Gastrocnemius medialis (tissue), 4 donors: ENCODE results near the gene CMTM1. TPM values are rescaled to one million over a fixed set of nuclear protein-coding genes. Genes with fewer than 3 reads are reported as not detected.

ENCODE experiments used
- ATAC-seq, 2 donors: fragments of 150-250 bp; one replicate each; pipeline ENCODE4 v1.9.1; 2016
- DNase-seq, 2 donors: peaks; one replicate each; pipeline ENCODE4 v3.0.0-alpha.2; 2019
- H3K27ac ChIP-seq, 4 donors: fragments of 200-600 bp; sonication (generic); 1 replicate in 1 of 4; 2 replicates in 3 of 4; pipeline ENCODE4 v1.5.1; 2016 to 2018; ENCODE audit warnings: mild to moderate bottlenecking in 2 of 4, moderate library complexity in 1 of 4
- H3K27me3 ChIP-seq, 3 donors: fragments of 200-600 bp; sonication (generic) in 2 of 3; 1 replicate in 1 of 3; 2 replicates in 2 of 3; pipeline versions ENCODE4 v1.5.1 to v1.6.0; 2016 to 2019; ENCODE audit warnings: mild to moderate bottlenecking in 1 of 3, moderate library complexity in 1 of 3
- H3K36me3 ChIP-seq, 2 donors: fragments of 200-600 bp; sonication (generic) in 1 of 2; one replicate each; pipeline ENCODE4 v1.5.1; 2017 to 2018
- H3K4me1 ChIP-seq, 2 donors: fragments of 200-600 bp; sonication (generic) in 1 of 2; one replicate each; pipeline ENCODE4 v1.5.1; 2016 to 2017; ENCODE audit warnings: mild to moderate bottlenecking in 2 of 2
- H3K4me3 ChIP-seq, 4 donors: fragments of 200-600 bp; sonication (generic) in 3 of 4; 1 replicate in 1 of 4; 2 replicates in 3 of 4; pipeline ENCODE4 v1.5.1; 2016 to 2019; ENCODE audit warnings: mild to moderate bottlenecking in 2 of 4
- H3K9me3 ChIP-seq, 3 donors: fragments of 200-600 bp; sonication (generic) in 2 of 3; 1 replicate in 1 of 3; 2 replicates in 2 of 3; pipeline ENCODE4 v1.5.1; 2016 to 2019
- CTCF ChIP-seq, 5 experiments: fragments of 450-650 bp in 3 of 5; fragments of 200-600 bp in 2 of 5; sonication (generic) in 2 of 5; IDR thresholded peaks in 4 of 5; conservative IDR thresholded peaks in 1 of 5; 1 replicate in 4 of 5; 2 replicates in 1 of 5; pipeline ENCODE4 v1.5.1; 2016 to 2019; ENCODE audit warnings: antibody characterized with exemption in 5 of 5, mild to moderate bottlenecking in 3 of 5, moderate library complexity in 3 of 5
- POLR2A ChIP-seq, 2 donors: fragments of 450-650 bp; IDR thresholded peaks; one replicate each; pipeline ENCODE4 v1.6.1; 2017; ENCODE audit warnings: antibody characterized with exemption in 2 of 2, mild to moderate bottlenecking in 2 of 2, moderate library complexity in 2 of 2
- in situ Hi-C, 4 donors: fragments of 200-750 bp; cut with MboI; loops; one replicate each; pipeline versions ENCODE4 v1.15.0 to v1.8.0; 2017; ENCODE audit warnings: low sequenced_read_pairs in 4 of 4
- intact Hi-C: fragments of 100-400 bp; cut with DNase I; formaldehyde crosslinking; loops from one replicate; pipeline ENCODE4 v1.15.1; 2023; ENCODE audit warnings: low total_unique reads
- total RNA-seq, 4 donors: library from RNA; depleted of rRNA; stranded (reverse); fragments of >200 nt; gene quantifications; one replicate each; pipeline versions ENCODE4 v1.1.0 to v1.2.3, GENCODE V29; 2016

The CMTM1 gene
- total RNA-seq, 4 donors from 2014 or later: 0.31 TPM; not detected in 3

DNA sequence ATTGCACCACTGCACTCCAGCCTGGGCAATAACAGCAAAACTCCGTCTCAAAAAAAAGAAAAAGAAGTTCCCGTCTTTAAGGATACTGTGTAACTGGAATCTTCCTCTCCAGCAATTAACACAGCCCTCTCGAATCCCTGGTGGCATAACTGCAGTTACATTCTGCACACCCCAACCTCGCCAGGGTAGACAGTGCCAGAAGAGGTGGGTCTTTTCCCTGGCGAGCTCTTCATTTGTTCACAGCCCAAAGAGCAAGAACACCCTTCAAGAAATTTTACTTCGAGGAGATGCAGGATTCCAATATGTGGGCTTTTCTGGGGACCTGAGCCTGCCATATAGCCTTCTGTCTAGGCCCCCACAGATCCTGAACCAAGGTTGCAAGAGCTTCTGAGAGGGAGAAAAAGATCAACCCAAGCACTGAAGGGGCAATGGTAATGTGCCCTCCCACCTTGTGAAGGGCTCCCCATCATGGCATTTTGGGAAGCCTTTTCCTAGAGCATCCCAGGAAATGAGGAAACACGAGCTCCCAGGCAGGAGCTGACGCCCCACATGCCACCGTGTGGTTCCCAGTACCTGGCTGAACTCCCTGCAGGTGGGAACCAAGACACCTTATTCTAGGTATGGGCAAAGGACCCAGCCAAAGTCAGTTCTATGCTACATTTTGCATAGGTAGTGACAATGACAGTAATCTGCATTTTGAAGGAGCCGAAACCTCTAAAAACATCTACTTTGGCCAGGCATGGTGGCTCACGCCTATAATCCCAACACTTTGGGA is 43.2 kb upstream of the CMTM1 start:
- peak in 1 of 2 donors; percentile 10 for ATAC-seq
- in situ Hi-C loops (no loop called here), intact Hi-C loops (no loop called here)
- Histone ChIP-seq H3K9me3 (no peaks in the 10 kb centered on the region), H3K4me3 (no peak overlapping the region), H3K36me3 (peaks cover 0 to 15% of the 10 kb centered on the region in 2 donors), H3K4me1 (peaks cover 30 to 61% of the 10 kb centered on the region in 2 donors), H3K27me3 (no peaks in the 10 kb centered on the region), H3K27ac (peak overlapping the region; percentile 53 to 70 (median 60))
- no peak for DNase-seq
- TF ChIP-seq CTCF (IDR thresholded peaks at IDR 0.05 in 4 of 5, conservative IDR thresholded peaks at IDR 0.05 in 1 of 5): no peak
- TF ChIP-seq POLR2A (IDR thresholded peaks at IDR 0.05): no peak

GRCh38 chr16:66523861-66524354 is 42.3 kb upstream of the CMTM1 start:
- peaks cover 27 to 56% of the 10 kb centered on the region in 2 donors for H3K4me1 ChIP-seq
- ATAC-seq (no peak), DNase-seq (no peak)
- H3K36me3 ChIP-seq: peaks cover 0 to 23% of the 10 kb centered on the region in 2 donors
- H3K27ac ChIP-seq: peak overlapping the region; percentile 53 to 70 (median 60)
- no peak overlapping the region for H3K4me3 ChIP-seq
- TF ChIP-seq CTCF (IDR thresholded peaks at IDR 0.05 in 4 of 5, conservative IDR thresholded peaks at IDR 0.05 in 1 of 5) (no peak), POLR2A (IDR thresholded peaks at IDR 0.05) (no peak)
- H3K27me3 ChIP-seq: no peaks in the 10 kb centered on the region
- H3K9me3 ChIP-seq: no peaks in the 10 kb centered on the region
- intact Hi-C loops (no loop called here), in situ Hi-C loops (no loop called here)

DNA sequence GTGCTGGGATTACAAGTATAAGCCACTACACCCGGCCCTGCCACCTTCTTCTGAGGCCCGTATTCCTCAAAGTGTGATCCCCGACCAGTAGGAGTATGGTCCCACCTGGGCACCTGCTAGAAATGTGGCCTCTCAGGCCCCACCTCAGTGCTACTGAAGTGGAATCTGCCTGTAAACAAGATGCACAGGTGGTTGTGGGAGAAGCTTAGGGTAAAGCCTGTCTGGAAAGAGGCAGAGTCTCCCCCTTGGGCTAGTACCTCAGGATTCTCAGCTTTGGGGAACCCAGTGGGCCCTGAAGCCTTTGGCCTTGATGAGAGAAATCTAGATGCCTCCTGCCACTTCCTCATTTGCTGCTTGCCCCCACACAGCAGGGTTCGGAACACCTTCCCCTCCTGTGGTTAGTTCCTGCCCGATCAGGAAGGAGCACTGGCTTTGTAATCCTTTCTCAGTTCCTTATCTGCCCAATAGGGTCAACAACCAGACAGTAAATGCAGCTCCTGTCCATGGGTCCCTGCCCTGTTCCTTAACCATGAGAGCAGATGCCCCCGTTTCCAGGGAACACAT is 41.6 kb upstream of the CMTM1 start:
- no peak for DNase-seq
- Histone ChIP-seq H3K27me3 (no peaks in the 10 kb centered on the region), H3K27ac (peak overlapping the region in 3 of 4 donors; percentile 56 to 70 (median 65)), H3K4me3 (no peak overlapping the region), H3K4me1 (peaks cover 27 to 52% of the 10 kb centered on the region in 2 donors), H3K36me3 (peaks cover 0 to 31% of the 10 kb centered on the region in 2 donors), H3K9me3 (no peaks in the 10 kb centered on the region)
- intact Hi-C loops (no loop called here), in situ Hi-C loops (no loop called here)
- ATAC-seq: no peak
- TF ChIP-seq CTCF (IDR thresholded peaks at IDR 0.05 in 4 of 5, conservative IDR thresholded peaks at IDR 0.05 in 1 of 5): no peak

DNA sequence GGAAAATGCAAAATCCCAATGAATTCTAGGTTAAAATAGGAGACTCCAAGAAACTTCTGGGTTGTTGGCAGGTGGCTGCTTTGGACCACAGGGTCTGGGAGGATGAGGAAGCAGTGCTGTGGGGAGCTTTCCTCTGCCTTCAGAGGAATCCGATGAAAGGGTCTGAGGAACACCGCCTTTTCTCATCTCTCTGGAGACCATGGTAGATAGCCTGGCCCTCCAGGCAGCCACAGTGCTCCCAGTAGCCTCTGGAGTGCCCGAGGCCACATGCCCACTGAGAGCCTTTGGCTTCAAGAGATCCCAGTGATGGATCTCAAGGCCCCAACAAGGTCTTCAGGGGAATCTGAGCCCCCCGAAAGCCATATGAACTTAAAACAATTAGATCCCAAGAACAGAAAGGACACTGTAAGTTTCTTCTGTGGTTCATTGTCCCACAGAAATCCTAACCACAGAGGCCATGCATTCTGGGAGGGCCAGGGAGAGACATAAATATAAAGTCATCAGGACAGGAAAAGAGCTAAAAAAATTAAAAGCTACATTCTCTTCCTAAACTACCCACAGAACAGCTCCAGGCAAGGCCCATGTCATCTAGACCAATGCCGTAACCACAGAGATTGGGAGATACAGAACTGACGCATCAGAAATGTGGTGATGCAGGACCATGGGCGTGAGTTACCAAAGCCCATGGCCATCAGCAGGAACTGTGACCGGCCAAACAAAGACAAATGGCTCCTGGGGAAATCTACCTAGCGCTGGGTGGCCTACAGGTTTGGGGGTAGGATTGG is 40.7 kb upstream of the CMTM1 start:
- no peak for DNase-seq
- peaks cover 27 to 45% of the 10 kb centered on the region in 2 donors for H3K4me1 ChIP-seq
- H3K36me3 ChIP-seq: peaks cover 0 to 39% of the 10 kb centered on the region in 2 donors
- TF ChIP-seq CTCF (IDR thresholded peaks at IDR 0.05 in 4 of 5, conservative IDR thresholded peaks at IDR 0.05 in 1 of 5) (no peak), POLR2A (IDR thresholded peaks at IDR 0.05) (no peak)
- H3K27ac ChIP-seq: peak overlapping the region in 3 of 4 donors; percentile 36 to 65 (median 56)
- intact Hi-C loops (no loop called here), in situ Hi-C loops (no loop called here)
- no peaks in the 10 kb centered on the region for H3K27me3 ChIP-seq
- no peak for ATAC-seq
- H3K9me3 ChIP-seq: no peaks in the 10 kb centered on the region
- H3K4me3 ChIP-seq: no peak overlapping the region
